Immature natural killer cell (primary cell): ENCODE results near the gene IFNA8. TPM values are rescaled to one million over a fixed set of nuclear protein-coding genes. Genes with fewer than 3 reads are reported as not detected.
"Not testable (repeated sequence)": the region's sequence is repeated elsewhere in the genome, so short reads cannot be mapped to it uniquely, and the experiment has no call there.

Source experiments
- DNase-seq, 3 donors: peaks; one replicate each; pipeline ENCODE4 v3.0.0; 2022; ENCODE audit warnings: mixed read lengths in 1 of 3
- H3K27ac Mint-ChIP-seq, 6 donors: one replicate each; pipeline ENCODE4 v1.8.0; 2020; ENCODE audit warnings: mixed read lengths in 6 of 6, mild to moderate bottlenecking in 5 of 6, inconsistent platforms in 4 of 6, moderate library complexity in 3 of 6
- H3K27me3 Mint-ChIP-seq, 3 donors: one replicate each; pipeline ENCODE4 v1.8.0; 2020 to 2021; ENCODE audit warnings: low read depth in 3 of 3, mild to moderate bottlenecking in 3 of 3, mixed read lengths in 3 of 3, moderate library complexity in 3 of 3, inconsistent platforms in 1 of 3
- H3K36me3 Mint-ChIP-seq, 3 donors: one replicate each; pipeline ENCODE4 v1.8.0; 2020; ENCODE audit warnings: mixed read lengths in 3 of 3, inconsistent platforms in 2 of 3, mild to moderate bottlenecking in 2 of 3
- H3K4me1 Mint-ChIP-seq, 2 donors: one replicate each; pipeline ENCODE4 v1.8.0; 2020; ENCODE audit warnings: inconsistent platforms in 2 of 2, mild to moderate bottlenecking in 2 of 2, mixed read lengths in 2 of 2, moderate library complexity in 1 of 2
- H3K4me3 Mint-ChIP-seq, 5 donors: one replicate each; pipeline ENCODE4 v1.8.0; 2020; ENCODE audit warnings: mild to moderate bottlenecking in 5 of 5, mixed read lengths in 5 of 5, inconsistent platforms in 3 of 5, moderate library complexity in 3 of 5
- H3K9me3 Mint-ChIP-seq, 6 donors: one replicate each; pipeline ENCODE4 v1.8.0; 2020; ENCODE audit warnings: mild to moderate bottlenecking in 6 of 6, mixed read lengths in 6 of 6, inconsistent platforms in 4 of 6, moderate library complexity in 3 of 6
- polyA plus RNA-seq, 3 donors: library from polyadenylated mRNA; unstranded; fragments of 300-500 nt; fragmentation: Illumina TruSeq; gene quantifications; one replicate each; pipeline ENCODE4 v1.2.3, GENCODE V29; 2021

IFNA8 gene
- polyA plus RNA-seq, 3 donors from 2014 or later, result not detected

GRCh38 chr9:21440139-21440538, 31.2 kb downstream of the IFNA8 start, which contains the start of gene IFNA1:
TSS of gene IFNA1 (plus strand) at chr9:21440439. CDS start at chr9:21440508, 69 bp downstream.
- H3K36me3 Mint-ChIP-seq, result no peaks in the 10 kb centered on the region
- H3K27ac Mint-ChIP-seq, result no peak within 1 kb of the TSS
- no peak for DNase-seq
- peaks cover 1 to 7% (median 7%) of the 10 kb centered on the region in 3 donors for H3K27me3 Mint-ChIP-seq
- no peaks in the 10 kb centered on the region for H3K9me3 Mint-ChIP-seq
- H3K4me1 Mint-ChIP-seq, result peaks cover 10% of the 10 kb centered on the region in 2 donors
- H3K4me3 Mint-ChIP-seq, result no peak within 1 kb of the TSS

GRCh38 chr9:21443849-21444625, 35.1 kb downstream of the IFNA8 start:
- peaks cover 10% of the 10 kb centered on the region in 2 donors for H3K4me1 Mint-ChIP-seq
- DNase-seq, result peak; percentile 14 to 39 (median 24)
- peaks cover 0 to 7% (median 3%) of the 10 kb centered on the region in 3 donors for H3K27me3 Mint-ChIP-seq
- H3K27ac Mint-ChIP-seq, result no peak overlapping the region
- no peaks in the 10 kb centered on the region for H3K36me3 Mint-ChIP-seq
- no peaks in the 10 kb centered on the region for H3K9me3 Mint-ChIP-seq
- H3K4me3 Mint-ChIP-seq, result peak overlapping the region in 2 of 5 donors; percentile 33 to 42

GRCh38 chr9:21449312-21449711, 40.4 kb downstream of the IFNA8 start:
- not testable (repeated sequence) for DNase-seq, H3K9me3 Mint-ChIP-seq, H3K36me3 Mint-ChIP-seq, H3K4me3 Mint-ChIP-seq, H3K27ac Mint-ChIP-seq, H3K4me1 Mint-ChIP-seq
- peaks cover 3 to 10% (median 7%) of the 10 kb centered on the region in 3 donors for H3K27me3 Mint-ChIP-seq

- Mint-ChIP-seq H3K36me3 (no peaks in the 10 kb centered on the region), H3K4me1 (no peaks in the 10 kb centered on the region), H3K27ac (no peak overlapping the region), H3K9me3 (no peaks in the 10 kb centered on the region), H3K27me3 (peaks cover 3 to 12% (median 7%) of the 10 kb centered on the region in 3 donors), H3K4me3 (no peak overlapping the region)
- no peak for DNase-seq
Observed at GRCh38 chr9:21450733-21451394, 41.9 kb downstream of the IFNA8 start.

- no peak overlapping the region for H3K4me3 Mint-ChIP-seq
- DNase-seq, result no peak
- H3K9me3 Mint-ChIP-seq, result no peaks in the 10 kb centered on the region
- no peaks in the 10 kb centered on the region for H3K4me1 Mint-ChIP-seq
- H3K27ac Mint-ChIP-seq, result no peak overlapping the region
- peaks cover 3 to 14% (median 12%) of the 10 kb centered on the region in 3 donors for H3K27me3 Mint-ChIP-seq
- H3K36me3 Mint-ChIP-seq, result no peaks in the 10 kb centered on the region
Observed at GRCh38 chr9:21452681-21453080, 43.8 kb downstream of the IFNA8 start.

- Mint-ChIP-seq H3K27ac (no peak overlapping the region), H3K27me3 (peaks cover 3 to 15% (median 12%) of the 10 kb centered on the region in 3 donors), H3K4me3 (no peak overlapping the region), H3K4me1 (no peaks in the 10 kb centered on the region), H3K9me3 (no peaks in the 10 kb centered on the region), H3K36me3 (no peaks in the 10 kb centered on the region)
- no peak for DNase-seq
Observed at GRCh38 chr9:21454149-21454548, 45.2 kb downstream of the IFNA8 start.

GRCh38 chr9:21455320-21455719, 46.4 kb downstream of the IFNA8 start:
- no peaks in the 10 kb centered on the region for H3K9me3 Mint-ChIP-seq
- peak in 1 of 3 donors; percentile 5 for DNase-seq
- H3K36me3 Mint-ChIP-seq, result no peaks in the 10 kb centered on the region
- no peaks in the 10 kb centered on the region for H3K4me1 Mint-ChIP-seq
- H3K4me3 Mint-ChIP-seq, result no peak overlapping the region
- H3K27me3 Mint-ChIP-seq, result peaks cover 3 to 15% (median 10%) of the 10 kb centered on the region in 3 donors
- H3K27ac Mint-ChIP-seq, result no peak overlapping the region

Other genes starting within 250 kb of the IFNA8 start
- gene IFNA21, start 242.5 kb upstream of the IFNA8 start, polyA plus RNA-seq, result not detected
- gene IFNA4, start 221.5 kb upstream of the IFNA8 start, polyA plus RNA-seq, result not detected
- gene IFNA7, start 206.9 kb upstream of the IFNA8 start, polyA plus RNA-seq, result not detected
- gene IFNA10, start 202.0 kb upstream of the IFNA8 start, polyA plus RNA-seq, result not detected
- not detected for gene IFNA16, start 191.8 kb upstream of the IFNA8 start, polyA plus RNA-seq
- not detected for gene IFNA17, start 180.9 kb upstream of the IFNA8 start, polyA plus RNA-seq
- not detected for gene IFNA14, start 169.1 kb upstream of the IFNA8 start, polyA plus RNA-seq
- not detected for gene IFNA5, start 103.8 kb upstream of the IFNA8 start, polyA plus RNA-seq
- 10 to 100 TPM in 2 of 3 donors, 1 to 10 TPM in 1; 7.5 to 14.2 (median 13.7) TPM for gene KLHL9, start 73.7 kb upstream of the IFNA8 start, polyA plus RNA-seq
- gene IFNA6, start 58.2 kb upstream of the IFNA8 start, polyA plus RNA-seq, result not detected
- gene IFNA13, start 41.1 kb upstream of the IFNA8 start, polyA plus RNA-seq, result not detected
- gene IFNA2, start 23.7 kb upstream of the IFNA8 start, polyA plus RNA-seq, result not detected
- not detected for gene IFNA1, start 31.3 kb downstream of the IFNA8 start, polyA plus RNA-seq
- gene IFNE, start 73.2 kb downstream of the IFNA8 start, polyA plus RNA-seq, result not detected